Astrocyte of the cerebellum (primary cell): ENCODE data around the gene CENPE.
A peak's percentile ranks its signal among the peaks of the same experiment; 100 is the strongest.
"Not testable (repeated sequence)": the region's sequence is repeated elsewhere in the genome, so short reads cannot be mapped to it uniquely, and the experiment has no call there.

ENCODE experiments used
- DNase-seq: peaks from one replicate; pipeline ENCODE4 v3.0.0-alpha.2; 2011; ENCODE audit warnings: low read depth
- H3K4me3 ChIP-seq: 2 replicates; pipeline ENCODE4 v1.5.1; 2011; ENCODE audit warnings: mild to moderate bottlenecking, low read depth, low read length, moderate library complexity
- CTCF ChIP-seq: IDR thresholded peaks from 2 replicates; pipeline ENCODE4 v1.5.1; 2012; ENCODE audit warnings: low read length, low read depth, moderate library complexity, mild to moderate bottlenecking; ENCODE audit errors: missing control alignments
- in situ Hi-C: cut with HindIII; loops from 2 replicates; pipeline ENCODE4 v1.10.0; 2017; ENCODE audit warnings: low sequenced_read_pairs

CENPE gene

GRCh38 chr4:103199009-103199408, 866 bp upstream of the CENPE start:
- TF ChIP-seq CTCF, result no peak
- peak overlapping the region; percentile 80 for H3K4me3 ChIP-seq
- in situ Hi-C loops, result no loop called here
- no peak for DNase-seq

GRCh38 chr4:103197765-103198110, 405 bp downstream of the CENPE start:
- TF ChIP-seq CTCF, result no peak
- peak overlapping the region; percentile 80 for H3K4me3 ChIP-seq
- in situ Hi-C loops, result no loop called here
- no peak for DNase-seq

GRCh38 chr4:103193457-103193856, 4.7 kb downstream of the CENPE start:
- in situ Hi-C loops, result no loop called here
- TF ChIP-seq CTCF, result no peak
- DNase-seq, result no peak
- H3K4me3 ChIP-seq, result no peak overlapping the region

GRCh38 chr4:103171006-103171405, 27.1 kb downstream of the CENPE start:
- H3K4me3 ChIP-seq, result no peak overlapping the region
- in situ Hi-C loops, result no loop called here
- DNase-seq, result no peak
- no peak for TF ChIP-seq CTCF

- H3K4me3 ChIP-seq, DNase-seq, in situ Hi-C loops: not testable (repeated sequence)
These were observed 28.4 kb downstream of the CENPE start for GRCh38 chr4:103169750-103170149.

GRCh38 chr4:103168993-103169392, 29.1 kb downstream of the CENPE start:
- no peak for TF ChIP-seq CTCF
- in situ Hi-C loops, result no loop called here
- no peak overlapping the region for H3K4me3 ChIP-seq
- DNase-seq, result no peak

- no peak overlapping the region for H3K4me3 ChIP-seq
- no peak for TF ChIP-seq CTCF
- in situ Hi-C loops, result no loop called here
- no peak for DNase-seq
These were observed 36.0 kb downstream of the CENPE start for GRCh38 chr4:103162176-103162575.
